ENCODE measurements around the gene LTO1.

DNA sequence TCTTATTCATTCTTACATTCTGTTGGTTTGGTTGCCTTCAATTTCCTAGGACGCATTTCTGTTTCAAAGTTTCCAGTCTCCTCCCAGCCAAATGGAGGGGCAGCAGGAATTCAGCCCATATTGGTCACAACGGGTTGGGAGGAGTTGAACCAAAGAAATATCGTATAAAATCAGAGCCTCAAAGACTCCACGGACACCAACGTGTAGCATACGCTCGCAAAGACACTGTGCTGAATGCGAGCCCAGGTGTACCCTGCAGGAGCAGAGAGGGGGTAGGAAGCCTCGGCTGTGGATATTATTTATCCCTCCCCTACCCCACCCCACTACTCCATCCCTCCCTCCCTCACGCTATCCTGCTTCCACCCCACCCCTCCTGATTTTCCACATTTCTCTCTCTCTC, 49.7 kb downstream of the LTO1 start:
- TF ChIP-seq POLR2A (IDR thresholded peaks at IDR 0.05) (no peak), CTCF (IDR thresholded peaks at IDR 0.05) (no peak)

Data from uterus (tissue), 2 donors.